ENCODE results near the gene PHYHD1. TPM values are rescaled to one million over a fixed set of nuclear protein-coding genes. Genes with fewer than 3 reads are reported as not detected.
A peak's percentile ranks its signal among the peaks of the same experiment; 100 is the strongest.

PHYHD1 gene
- total RNA-seq, 2 experiments from 2014 or later, result 0.61 to 1.5 TPM

GRCh38 chr9:128894764-128895163 lies 26.0 kb upstream of the PHYHD1 start:
- intact Hi-C loops (cut with micrococcal nuclease), result no loop called here
- ChIA-PET POLR2A (interaction anchor here (1.3 kb wide), 1 partner anchor 13 kb away, joined by 6 read pairs; the partner anchor contains the start of gene KYAT1), CTCF (interaction anchor here (1.1 kb wide), 1 partner anchor 12 kb away, joined by 3 read pairs; no protein-coding TSS in a partner anchor)
- no peak for TF ChIP-seq CTCF (IDR thresholded peaks at IDR 0.05)
- no peak overlapping the region for H3K4me3 Mint-ChIP-seq
- H3K27me3 Mint-ChIP-seq, result no peaks in the 10 kb centered on the region
- H3K4me1 Mint-ChIP-seq (ENCODE audit: low read depth), result peaks cover 60% of the 10 kb centered on the region
- peak overlapping the region; percentile 40 for H3K27ac Mint-ChIP-seq
- DNase-seq (no peak), ATAC-seq (peak; percentile 25)
- H3K36me3 Mint-ChIP-seq (ENCODE audit: low read depth), result peaks cover 23% of the 10 kb centered on the region
- no peaks in the 10 kb centered on the region for H3K9me3 Mint-ChIP-seq

GRCh38 chr9:128895556-128895955 lies 25.2 kb upstream of the PHYHD1 start:
- ATAC-seq (no peak), DNase-seq (no peak)
- Mint-ChIP-seq H3K27me3 (no peaks in the 10 kb centered on the region), H3K36me3 (ENCODE audit: low read depth) (peaks cover 21% of the 10 kb centered on the region), H3K9me3 (no peaks in the 10 kb centered on the region), H3K27ac (peak overlapping the region; percentile 36), H3K4me1 (ENCODE audit: low read depth) (peaks cover 67% of the 10 kb centered on the region), H3K4me3 (no peak overlapping the region)
- intact Hi-C loops (cut with micrococcal nuclease), result no loop called here
- no peak for TF ChIP-seq CTCF (IDR thresholded peaks at IDR 0.05)
- CTCF ChIA-PET, result interaction anchor here (1.1 kb wide), 2 partner anchors 13 to 33 kb away, joined by 3 read pairs; no protein-coding TSS in a partner anchor
- POLR2A ChIA-PET, result interaction anchor here (1.3 kb wide), 1 partner anchor 14 kb away, joined by 6 read pairs; the partner anchor contains the start of gene KYAT1

GRCh38 chr9:128898382-128898781 lies 22.4 kb upstream of the PHYHD1 start:
- TF ChIP-seq CTCF (IDR thresholded peaks at IDR 0.05), result no peak
- H3K36me3 Mint-ChIP-seq (ENCODE audit: low read depth), result peaks cover 18% of the 10 kb centered on the region
- H3K4me1 Mint-ChIP-seq (ENCODE audit: low read depth), result peaks cover 77% of the 10 kb centered on the region
- ChIA-PET POLR2A (interaction anchor here (0.5 to 1.0 kb wide), 2 partner anchors 16 to 208 kb away, joined by 3 to 4 read pairs; partner anchors contain the start of genes KYAT1 and LRRC8A), CTCF (interaction anchor here (1.2 to 1.6 kb wide), 2 partner anchors 29 to 30 kb away, joined by 3 to 5 read pairs; no protein-coding TSS in a partner anchor)
- H3K9me3 Mint-ChIP-seq, result no peaks in the 10 kb centered on the region
- H3K4me3 Mint-ChIP-seq, result no peak overlapping the region
- no peaks in the 10 kb centered on the region for H3K27me3 Mint-ChIP-seq
- DNase-seq (no peak), ATAC-seq (no peak)
- intact Hi-C loops (cut with micrococcal nuclease), result no loop called here
- H3K27ac Mint-ChIP-seq, result peak overlapping the region; percentile 80

GRCh38 chr9:128898845-128899565 lies 21.8 kb upstream of the PHYHD1 start:
- DNase-seq, result no peak
- Mint-ChIP-seq H3K27ac (peak overlapping the region; percentile 89), H3K36me3 (ENCODE audit: low read depth) (peaks cover 16% of the 10 kb centered on the region), H3K9me3 (no peaks in the 10 kb centered on the region), H3K4me1 (ENCODE audit: low read depth) (peaks cover 78% of the 10 kb centered on the region), H3K27me3 (no peaks in the 10 kb centered on the region), H3K4me3 (peak overlapping the region; percentile 28)
- ATAC-seq, result no peak
- no peak for TF ChIP-seq CTCF (IDR thresholded peaks at IDR 0.05)
- intact Hi-C loops (cut with micrococcal nuclease), result no loop called here
- POLR2A ChIA-PET, result interaction anchor here (0.5 to 1.0 kb wide), 2 partner anchors 17 to 208 kb away, joined by 3 to 4 read pairs; partner anchors contain the start of genes KYAT1 and LRRC8A
- CTCF ChIA-PET, result no interaction called here

All from activated CD8-positive, alpha-beta T cell treated with anti-CD3 and anti-CD28 coated beads for 36 hours (primary cell).